Measurements from ENCODE around the gene TIMM23.
A peak's percentile ranks its signal among the peaks of the same experiment; 100 is the strongest.
"Not testable (repeated sequence)": the region's sequence is repeated elsewhere in the genome, so short reads cannot be mapped to it uniquely, and the experiment has no call there.

The TIMM23 gene

DNA sequence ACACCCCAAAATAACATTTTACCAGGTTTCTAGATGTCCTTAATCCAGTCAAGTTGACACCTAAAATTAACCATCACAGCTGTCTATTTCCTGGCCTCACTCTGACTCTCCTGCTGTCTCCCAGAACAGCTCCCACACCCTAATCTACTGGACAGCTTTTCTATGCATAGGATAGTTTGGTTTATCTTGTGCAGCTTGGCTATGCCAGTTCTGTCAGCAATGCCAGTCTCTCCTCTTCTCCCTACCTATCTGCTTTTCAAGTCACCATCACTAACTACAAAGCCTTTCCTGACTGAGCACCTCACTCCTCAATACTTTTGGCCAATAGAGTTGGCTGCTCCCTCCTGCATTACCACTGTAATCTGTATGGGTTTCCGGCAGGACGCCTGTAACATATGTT, 53.1 kb downstream of the TIMM23 start:
- no peak for DNase-seq

DNA sequence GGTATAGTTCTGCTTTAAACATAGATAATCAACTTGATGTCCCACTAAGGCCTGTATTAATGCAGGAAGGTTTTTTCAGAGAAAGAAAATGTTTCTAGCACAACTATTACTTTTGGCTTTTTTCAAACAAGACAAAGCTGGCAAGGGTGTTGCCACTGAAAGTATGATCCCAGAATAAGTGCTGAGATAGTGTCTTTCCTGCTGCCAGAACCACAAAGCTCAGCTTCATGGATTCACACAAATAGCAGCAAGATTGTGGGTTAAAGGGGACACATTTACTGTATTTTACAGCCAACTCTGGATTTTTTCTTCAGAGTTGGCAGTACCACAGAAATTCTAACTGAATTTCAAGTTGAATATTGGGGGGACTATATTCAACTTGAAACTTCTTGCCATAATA, 53.8 kb downstream of the TIMM23 start:
- DNase-seq: no peak

DNA sequence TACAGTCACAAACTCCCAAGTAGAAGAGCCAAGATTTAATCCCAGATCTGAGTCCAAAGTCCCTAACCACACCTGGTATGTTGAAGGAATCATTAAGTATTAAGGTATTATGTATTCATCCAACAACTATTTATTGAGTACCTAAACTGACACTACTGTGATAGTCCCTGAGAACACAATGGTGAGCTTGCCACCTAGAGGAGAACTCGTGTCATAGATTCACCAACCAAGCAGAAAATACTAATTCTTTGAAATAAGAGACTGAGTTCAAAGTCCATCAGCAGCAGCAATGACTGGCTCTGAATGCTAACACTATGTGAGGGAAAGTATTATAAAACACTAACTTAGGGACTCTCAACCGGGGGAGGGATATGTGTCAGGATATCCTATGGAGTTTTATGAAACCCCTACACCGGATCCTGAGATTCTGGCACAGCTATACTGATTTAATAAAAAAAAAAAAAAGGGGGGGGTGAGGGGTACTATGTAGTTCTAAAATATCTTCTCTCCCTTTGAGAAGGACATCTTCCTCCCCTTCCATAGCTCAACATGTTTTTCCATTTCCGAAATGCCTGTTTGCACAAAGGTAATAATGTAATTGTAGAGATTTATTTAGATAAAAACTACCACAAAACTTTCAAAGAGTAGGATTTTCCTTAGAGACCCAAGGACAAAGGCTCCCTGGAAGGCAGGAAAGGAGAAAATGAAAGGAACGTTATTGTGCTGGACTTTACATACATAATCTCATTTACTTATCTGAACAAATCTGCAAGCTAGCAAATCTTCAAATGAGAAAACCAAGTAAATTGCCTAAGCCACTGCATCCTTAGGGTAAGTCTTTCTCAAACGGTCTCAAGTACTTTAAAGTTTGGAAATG, 56.5 kb downstream of the TIMM23 start:
- DNase-seq: peak; percentile 2

DNA sequence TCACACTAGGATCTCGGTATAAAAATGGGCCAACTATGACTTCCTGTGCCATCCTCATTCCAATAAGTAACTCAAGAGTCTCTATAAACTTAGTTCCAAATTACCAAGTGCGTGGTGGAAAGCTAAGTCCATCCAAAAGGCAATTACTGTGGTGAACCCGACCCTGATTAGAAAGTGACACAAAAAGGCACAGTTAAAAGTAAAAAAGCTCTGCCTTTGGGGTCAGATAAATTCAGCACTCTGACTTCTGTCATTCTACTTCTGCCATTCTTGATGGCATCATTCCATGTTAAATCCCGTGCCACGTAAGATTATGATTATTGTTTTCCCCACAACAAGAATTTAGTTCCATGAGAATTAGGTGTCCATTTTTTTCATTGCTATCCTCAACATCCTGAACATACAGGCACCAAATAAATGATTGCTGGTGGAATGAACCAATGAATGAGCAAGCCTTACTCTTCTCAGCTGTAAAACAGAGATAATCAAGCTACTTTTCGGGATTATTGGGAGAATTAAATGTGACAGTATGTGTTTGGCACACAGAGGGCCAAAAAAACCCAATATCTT, 57.3 kb downstream of the TIMM23 start:
- no peak for DNase-seq

DNA sequence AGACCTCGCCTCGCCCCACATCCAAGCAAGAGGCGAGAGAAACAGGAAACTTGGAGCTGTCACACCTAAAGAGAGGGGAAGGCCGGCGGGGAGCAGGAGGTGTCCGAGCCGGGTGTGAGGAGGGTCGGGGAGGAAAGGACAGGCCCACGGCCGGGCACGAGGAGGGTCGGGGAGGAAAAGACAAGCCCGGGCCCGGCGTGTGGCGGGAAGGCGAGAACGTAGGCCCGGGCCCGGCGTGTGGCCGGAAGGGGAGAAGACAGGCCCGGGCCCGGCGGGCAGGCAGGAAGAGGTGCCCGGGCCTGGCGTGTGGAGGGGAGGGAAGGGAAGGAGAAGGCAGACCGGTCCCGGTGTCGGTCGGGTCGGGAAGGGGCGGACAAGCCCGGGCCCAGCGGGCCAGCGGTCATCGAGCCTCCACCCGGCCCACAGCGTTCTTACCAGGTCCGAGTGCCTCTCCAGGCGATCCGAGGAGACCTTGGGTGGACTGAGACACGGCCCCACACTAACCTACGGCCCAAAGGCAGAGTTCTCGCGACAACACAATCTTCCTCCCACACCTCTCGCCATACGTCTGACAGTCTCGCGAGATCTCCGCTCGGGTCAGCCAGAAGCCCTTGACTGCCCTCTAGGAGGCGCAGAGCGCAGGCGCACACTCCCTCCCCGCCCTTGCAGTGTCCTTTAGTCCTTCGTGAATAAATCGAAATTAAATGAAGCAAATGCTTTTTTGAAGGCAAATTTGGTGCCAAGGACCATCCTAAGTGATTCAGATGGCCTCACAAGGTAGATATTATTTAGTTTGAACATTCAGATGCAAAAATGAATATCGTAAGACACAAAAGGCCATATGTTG, 58.0 kb downstream of the TIMM23 start, which contains the start of gene NCOA4:
Gene NCOA4, minus strand, starts transcription at position 533 of the 847 bp plus-strand sequence. CDS start 13,943 bp downstream, outside the sequence.
- peak; percentile 52 for DNase-seq

DNA sequence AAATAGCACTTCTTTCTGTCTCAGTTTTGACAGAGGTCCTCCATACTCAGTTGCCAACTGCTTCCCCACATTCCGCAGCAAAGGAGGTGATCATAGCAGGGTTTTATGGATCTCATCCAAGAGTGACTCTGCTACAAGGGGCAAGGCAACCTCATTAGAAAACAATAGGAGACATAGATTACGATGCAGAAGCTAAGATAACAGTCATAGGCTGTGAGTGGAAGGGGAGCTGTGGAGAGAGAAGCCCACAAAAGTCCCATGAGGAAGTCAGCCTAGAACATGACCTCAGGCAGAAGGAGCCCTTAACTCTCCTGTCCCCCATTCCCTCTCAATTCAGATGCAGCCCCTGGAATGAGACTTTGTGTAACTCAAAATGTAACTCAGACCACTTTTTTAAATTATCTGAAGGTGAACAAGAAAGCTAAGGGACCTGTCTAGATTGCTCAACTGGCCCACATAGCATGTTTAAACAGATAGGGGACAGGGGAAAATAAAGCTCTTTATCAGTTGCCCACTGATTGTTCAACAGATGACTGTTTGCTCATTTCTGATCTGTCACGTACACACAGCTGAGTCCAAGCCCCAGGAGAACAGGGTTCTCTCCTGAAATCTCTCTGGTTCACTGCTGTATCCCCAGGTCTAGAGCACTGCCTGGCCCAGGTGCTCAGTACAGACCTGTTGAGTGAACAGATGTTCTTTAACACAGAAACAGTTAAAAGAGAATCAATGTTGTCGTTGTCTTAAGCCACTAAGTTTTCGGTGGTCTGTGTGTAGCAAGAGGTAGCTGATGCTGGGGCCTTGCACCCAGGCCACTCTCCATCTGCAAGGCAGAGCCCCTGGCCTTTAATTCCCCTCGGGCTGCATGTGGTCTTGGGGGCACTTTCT, 59.6 kb downstream of the TIMM23 start:
- no peak for DNase-seq

DNA sequence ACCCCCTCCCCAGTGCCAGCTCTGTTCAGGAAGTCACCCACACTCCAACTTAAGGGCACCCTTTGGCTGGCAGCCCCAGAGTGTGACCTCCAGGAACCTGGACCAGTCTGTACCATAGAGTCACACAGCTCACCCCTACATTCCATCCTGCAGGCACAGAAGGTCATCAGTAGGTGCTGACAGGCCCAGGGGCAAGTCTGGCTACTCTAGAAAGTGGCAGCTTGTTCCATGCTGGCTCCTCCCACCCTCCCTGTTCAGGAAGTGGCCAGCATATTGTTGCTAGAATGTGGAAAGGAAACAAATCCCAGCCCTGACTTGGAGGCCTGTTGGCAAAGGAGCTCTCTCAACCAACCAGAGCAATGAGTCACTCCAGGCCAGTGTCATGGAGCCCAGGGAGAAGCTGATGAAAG, 61.3 kb downstream of the TIMM23 start:
- DNase-seq: no peak

DNA sequence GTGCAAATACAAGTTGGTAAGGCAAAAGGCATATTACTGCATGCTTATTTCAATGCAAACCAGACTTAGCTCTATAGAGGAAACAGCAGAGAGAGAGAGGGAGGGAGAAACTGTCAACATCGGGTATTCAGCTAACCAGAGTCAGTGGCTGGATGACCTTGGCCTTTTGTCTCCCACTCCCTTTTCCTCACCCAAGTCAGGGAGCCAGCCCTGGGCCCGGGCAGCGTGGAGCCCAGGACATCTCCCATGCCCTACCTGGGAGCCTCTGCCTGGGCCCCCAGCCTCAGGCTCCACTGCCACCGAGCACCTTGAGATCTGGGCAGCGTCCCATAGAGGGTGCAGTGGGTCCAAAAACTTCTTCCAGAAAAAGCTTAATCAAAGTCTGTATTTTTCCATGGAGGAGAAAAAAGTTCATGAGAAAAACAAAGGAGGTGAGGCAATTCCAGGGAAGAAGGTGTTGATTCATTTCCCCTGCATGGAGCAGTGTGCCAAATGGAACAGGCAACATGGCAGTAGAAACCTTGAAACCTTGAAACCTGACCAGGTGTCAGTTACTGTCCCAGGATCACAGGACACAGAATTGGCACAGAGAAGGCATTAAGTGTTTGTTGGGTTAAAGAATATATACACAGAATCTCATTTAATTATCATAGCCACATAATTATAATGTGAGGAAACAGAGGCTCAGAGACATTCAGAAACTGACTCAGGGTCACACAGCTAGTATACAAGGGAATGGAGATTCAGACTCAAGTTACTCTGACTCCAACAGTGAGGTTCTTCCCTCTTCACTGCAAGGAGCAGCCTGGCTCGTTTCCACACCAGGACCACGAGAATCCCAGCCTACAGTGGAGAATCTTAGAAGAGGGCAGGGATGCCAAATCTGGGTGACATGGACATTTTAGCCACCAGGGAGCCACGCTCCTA, 63.9 kb downstream of the TIMM23 start:
- no peak for DNase-seq

DNA sequence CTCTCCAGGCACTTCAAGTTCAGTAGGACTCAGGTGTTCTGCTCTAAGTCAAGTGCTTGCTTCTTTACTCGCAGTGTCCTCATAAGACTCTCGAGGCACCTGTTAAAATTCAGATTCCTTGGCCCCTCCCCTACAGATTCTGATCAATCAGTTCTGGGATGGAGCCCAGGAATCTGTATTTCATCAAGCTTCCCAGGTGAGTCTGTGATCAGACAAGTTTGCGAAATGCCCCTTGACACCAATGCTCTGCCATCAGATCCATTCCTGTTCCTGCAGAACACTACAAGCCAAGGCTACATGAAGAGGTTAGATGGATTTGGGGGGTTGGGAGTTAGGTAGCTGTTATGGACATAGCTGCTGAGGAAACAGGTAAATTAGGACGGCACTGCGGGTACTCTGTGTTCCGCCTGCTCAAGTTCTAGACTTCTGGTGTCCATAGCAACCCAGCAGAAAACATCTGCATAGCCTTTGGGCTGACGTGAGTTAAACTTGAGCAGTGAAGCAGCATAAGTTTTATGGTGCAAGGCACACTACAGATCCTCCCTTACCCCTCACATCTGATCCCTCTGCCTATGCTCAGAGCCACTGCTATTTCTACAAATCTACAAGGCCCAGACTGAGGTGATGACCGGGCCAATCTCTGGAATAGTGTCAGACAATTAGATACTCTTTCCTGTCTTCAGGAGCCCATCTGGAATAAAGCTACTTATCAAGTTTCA, 65.0 kb downstream of the TIMM23 start:
- no peak for DNase-seq

DNA sequence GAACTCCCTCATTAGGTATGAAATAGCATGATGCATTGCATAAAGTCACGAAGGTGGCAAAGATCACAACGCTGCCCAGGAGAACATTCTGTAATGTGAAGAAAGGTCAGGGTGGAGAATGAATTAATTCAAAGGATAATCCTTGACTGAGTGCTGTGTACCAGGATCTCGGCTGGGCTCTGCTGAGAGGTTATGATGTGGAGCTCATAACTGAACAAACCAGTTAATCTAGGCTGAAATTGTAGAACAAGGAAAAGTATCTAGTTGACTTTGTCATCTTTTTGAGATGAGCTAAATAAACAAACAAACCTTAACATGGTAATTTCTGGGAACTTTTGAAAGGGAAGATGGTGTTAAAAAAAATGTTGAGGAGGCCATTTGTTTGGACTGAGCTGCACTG, 67.7 kb downstream of the TIMM23 start:
- no peak for DNase-seq

DNA sequence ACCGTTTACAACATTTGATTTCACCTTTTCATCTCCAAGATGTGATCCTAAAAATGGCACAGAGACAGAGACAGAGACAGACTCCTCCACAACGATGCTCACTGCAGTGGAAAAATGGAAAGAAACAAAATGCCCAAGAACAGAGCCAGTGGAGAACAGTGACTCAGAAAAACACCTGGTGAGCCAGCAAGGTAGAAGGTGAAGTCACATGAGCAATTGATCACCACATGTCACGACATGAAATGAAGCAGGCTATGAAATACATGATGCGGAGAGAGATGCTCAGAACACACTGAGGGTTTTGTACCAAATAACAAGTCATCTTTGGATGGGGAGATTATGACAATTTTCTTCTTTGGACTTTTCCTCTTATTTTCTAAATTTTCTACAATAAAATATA, 70.2 kb downstream of the TIMM23 start:
- no peak for DNase-seq

DNA sequence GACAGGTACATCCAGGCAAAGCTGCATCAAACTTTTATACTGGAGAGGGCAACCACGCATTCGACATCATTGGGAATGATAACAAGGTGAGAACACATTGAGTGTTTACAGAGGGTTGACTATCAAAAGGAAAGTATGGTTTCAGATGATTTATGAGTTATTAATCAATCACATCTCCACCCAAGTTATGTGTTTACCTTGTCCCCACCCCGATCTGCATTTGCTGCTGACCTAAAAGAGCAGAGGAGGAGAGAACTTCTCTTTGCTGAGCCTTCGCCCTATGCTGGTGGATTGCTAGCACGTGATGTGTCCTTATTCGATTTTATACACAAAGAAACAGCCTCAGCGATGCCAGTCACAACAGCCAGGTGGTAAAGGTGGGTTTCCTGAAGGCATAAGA, 74.0 kb downstream of the TIMM23 start, which contains the start of gene MSMB:
Gene MSMB, minus strand, starts transcription at position 9 of the 400 bp plus-strand sequence. CDS start 32 bp downstream, outside the sequence.
- DNase-seq: no peak

DNA sequence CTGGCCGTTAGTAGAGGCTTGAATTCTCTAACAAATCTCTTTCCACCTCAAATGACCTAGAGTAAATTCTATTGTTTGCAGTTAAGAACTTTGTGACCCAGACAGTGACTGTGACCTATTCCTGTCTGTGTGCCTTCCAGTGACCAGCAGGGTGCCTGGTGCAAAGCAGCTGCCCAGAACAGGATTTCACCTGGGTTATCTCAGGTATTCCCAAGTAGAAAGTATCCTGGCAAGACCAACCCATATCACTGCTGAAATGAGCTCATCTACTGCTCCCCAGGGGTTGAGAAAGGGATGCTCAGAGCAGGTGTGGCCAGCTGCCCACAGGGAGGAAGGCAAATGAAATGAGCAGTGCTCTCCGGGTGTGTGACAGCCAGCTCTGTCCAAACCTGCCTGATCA, 75.9 kb downstream of the TIMM23 start:
- no peak for DNase-seq

DNA sequence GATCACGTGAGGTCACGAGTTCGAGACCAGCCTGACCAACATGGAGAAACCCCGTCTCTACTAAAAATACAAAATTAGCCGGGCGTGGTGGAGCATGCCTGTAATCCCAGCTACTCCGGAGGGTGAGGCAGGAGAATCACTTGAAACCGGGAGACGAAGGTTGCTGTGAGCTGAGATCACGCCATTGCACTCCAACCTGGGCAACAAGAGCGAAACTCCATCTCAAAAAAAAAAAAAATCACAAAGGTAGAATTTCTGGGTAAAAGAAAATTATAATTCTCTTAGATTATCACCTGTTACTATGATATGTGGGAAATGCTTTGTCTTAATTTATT, 77.2 kb downstream of the TIMM23 start:
- not testable (repeated sequence) for DNase-seq

DNA sequence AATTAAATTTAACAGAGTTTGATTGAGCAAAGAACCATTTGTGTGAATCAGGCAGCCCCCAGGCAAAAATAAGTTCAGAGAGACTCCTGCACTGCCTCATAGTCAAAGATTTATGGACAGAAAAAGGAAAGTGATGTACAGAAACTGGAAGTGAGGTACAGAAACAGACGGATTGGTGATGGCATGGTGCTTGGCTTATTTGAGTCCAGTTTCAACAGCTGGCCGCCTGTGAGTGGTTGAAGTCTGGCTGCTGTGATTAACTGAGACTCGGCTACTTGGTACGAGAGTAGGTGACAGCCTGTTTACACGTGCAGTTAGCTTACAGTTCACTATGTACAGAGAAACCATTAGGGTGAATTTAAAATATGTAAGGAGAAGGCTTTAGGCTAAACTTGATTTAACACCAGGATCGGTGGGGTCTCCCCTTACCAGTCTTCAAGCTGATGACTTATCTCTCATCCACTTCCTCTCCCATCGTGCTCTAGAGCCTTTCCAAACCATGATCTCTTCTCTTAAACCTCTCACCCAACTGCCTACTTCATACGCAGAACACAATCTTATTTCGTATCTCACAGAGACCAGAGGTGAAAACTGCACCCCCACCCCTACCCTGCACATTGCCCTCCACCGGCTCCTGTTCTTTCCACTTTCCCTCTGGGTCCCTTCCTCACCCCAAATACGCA, 78.8 kb downstream of the TIMM23 start:
- DNase-seq: no peak

DNA sequence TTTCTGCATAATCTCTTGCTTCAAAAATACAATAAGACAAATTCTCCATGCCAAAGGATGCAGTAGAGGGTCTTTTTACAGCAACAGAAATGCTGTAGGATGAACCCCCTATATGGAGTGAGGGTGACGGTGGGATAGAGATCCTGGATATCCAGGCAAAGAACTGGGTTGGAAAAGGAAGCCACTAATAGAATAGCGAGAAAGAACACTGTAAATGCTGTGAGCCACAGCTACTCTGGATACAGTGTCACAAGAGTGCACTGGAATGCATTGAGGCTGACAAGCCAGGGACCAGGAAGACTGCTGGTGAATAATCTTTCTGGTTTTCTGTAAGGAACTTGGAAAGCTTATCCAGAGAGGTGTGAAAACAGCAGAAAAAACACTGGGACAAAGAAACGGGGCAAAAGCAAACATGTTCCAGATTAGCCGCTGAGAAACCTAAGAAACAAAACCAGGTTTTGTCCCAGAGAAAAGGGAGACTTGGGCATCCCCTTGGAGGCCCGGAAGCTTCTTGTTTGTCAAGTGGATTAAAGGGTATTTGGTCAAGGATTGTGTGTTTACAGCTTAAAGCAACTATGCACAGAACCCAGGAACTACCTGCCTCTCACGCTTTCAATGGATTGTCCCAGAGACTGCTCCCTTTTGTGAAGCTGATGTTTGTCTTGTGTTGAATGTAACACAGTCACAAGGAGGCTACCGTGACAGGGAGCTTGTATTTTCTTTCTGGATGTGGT, 79.9 kb downstream of the TIMM23 start:
- no peak for DNase-seq

DNA sequence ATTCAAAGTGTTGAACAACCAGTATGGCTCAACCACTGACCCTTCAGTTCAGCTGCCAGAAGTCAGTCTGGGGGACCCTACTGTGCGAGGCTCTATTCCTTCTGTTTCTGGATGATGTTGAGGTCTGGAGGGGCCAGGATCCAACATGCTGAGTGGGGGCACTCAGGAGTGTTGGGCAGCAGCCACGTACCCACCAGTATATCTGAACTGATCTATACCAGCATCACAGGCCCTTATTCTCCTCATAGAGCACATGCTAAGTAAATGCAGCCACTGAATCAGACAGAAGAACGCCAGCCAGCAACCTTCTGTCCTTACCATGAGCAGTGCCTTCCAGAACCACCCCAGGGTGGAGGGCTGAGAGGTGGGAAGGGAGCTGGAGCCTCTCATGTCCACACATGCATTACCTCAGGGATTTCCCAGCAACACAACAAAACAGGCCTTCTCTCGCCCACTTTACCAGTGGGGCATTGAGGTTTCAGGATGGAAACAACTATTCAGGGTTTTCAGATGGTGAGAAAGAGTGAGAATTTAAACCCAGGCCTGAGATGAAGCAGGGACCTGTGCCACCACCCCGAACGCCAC, 80.6 kb downstream of the TIMM23 start:
- DNase-seq: no peak
